Glutamatergic neuron (in vitro differentiated cells): ENCODE data around the gene ZNF358. TPM values are rescaled to one million over a fixed set of nuclear protein-coding genes. Genes with fewer than 3 reads are reported as not detected.

Experiments used
- DNase-seq: peaks from one replicate; pipeline ENCODE4 v3.0.0; 2022
- H3K27ac Mint-ChIP-seq: one replicate; pipeline ENCODE4 v1.8.0; 2020; ENCODE audit warnings: mild to moderate bottlenecking, mixed read lengths, inconsistent platforms; ENCODE audit not compliant: unreplicated experiment
- H3K27me3 Mint-ChIP-seq: one replicate; pipeline ENCODE4 v1.8.0; 2020; ENCODE audit warnings: mild to moderate bottlenecking, moderate library complexity, mixed read lengths, inconsistent platforms; ENCODE audit not compliant: unreplicated experiment
- H3K36me3 Mint-ChIP-seq: one replicate; pipeline ENCODE4 v1.8.0; 2020; ENCODE audit warnings: mild to moderate bottlenecking, mixed read lengths, inconsistent platforms; ENCODE audit not compliant: unreplicated experiment
- H3K4me1 Mint-ChIP-seq: one replicate; pipeline ENCODE4 v1.8.0; 2020; ENCODE audit warnings: mild to moderate bottlenecking, low read depth, mixed read lengths, inconsistent platforms; ENCODE audit not compliant: unreplicated experiment
- H3K4me3 Mint-ChIP-seq: one replicate; pipeline ENCODE4 v1.8.0; 2020; ENCODE audit warnings: mild to moderate bottlenecking, mixed read lengths, inconsistent platforms; ENCODE audit not compliant: unreplicated experiment
- H3K9me3 Mint-ChIP-seq: one replicate; pipeline ENCODE4 v1.8.0; 2020; ENCODE audit warnings: mild to moderate bottlenecking, moderate library complexity, mixed read lengths, inconsistent platforms; ENCODE audit not compliant: unreplicated experiment
- total RNA-seq: library from RNA; stranded (reverse); fragmentation: NEBNext Ultra II Directional; extraction: Animal tissue kit (Norgen Biotek cat#: 25700); gene quantifications from one replicate; pipeline ENCODE4 v1.2.1, GENCODE V29; 2021; ENCODE audit not compliant: unreplicated experiment
- TF ChIP-seq, protein P1 (sequence below): fragments of 200-600 bp; sonication (generic); IDR thresholded peaks from one replicate; pipeline ENCODE4 v1.5.0; 2021; ENCODE audit not compliant: partially characterized antibody, unreplicated experiment

Gene ZNF358
- total RNA-seq, 1 donor from 2014 or later: 148 TPM

DNA sequence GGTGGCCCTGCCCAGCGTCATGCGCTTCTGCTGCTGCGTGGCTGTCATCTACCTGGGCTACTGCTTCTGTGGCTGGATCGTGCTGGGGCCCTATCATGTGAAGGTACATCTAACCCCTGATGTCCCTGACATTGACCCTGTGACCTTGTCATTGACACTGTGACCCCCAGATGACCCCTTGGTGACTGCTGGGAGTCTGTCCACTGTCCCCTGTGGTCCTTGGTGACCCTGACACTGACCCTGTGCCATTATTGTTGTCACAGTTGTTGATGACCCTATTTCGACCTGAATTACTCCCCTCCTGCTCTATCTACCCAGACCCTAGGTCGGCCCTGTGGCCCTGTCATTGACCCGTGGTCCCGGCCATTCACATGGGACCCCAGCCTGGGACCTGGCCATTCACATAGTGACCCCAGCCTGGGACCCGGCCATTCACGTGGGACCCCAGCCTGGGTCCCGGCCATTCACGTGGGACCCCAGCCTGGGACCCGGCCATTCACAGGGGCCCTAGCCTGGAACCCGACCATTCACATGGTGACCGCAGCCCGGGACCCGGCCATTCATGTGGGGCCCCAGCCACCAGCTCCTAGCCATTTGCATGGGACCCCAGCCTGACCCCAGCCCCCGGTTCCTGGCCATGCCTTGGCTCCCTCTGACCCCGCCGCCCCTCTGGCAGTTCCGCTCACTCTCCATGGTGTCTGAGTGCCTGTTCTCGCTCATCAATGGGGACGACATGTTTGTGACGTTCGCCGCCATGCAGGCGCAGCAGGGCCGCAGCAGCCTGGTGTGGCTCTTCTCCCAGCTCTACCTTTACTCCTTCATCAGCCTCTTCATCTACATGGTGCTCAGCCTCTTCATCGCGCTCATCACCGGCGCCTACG, 13.9 kb downstream of the ZNF358 start:
- H3K27ac Mint-ChIP-seq: no peak overlapping the region
- H3K4me1 Mint-ChIP-seq: no peaks in the 10 kb centered on the region
- no peak for DNase-seq
- peaks cover 4% of the 10 kb centered on the region for H3K9me3 Mint-ChIP-seq
- peaks cover 9% of the 10 kb centered on the region for H3K27me3 Mint-ChIP-seq
- TF ChIP-seq, protein P1, sequence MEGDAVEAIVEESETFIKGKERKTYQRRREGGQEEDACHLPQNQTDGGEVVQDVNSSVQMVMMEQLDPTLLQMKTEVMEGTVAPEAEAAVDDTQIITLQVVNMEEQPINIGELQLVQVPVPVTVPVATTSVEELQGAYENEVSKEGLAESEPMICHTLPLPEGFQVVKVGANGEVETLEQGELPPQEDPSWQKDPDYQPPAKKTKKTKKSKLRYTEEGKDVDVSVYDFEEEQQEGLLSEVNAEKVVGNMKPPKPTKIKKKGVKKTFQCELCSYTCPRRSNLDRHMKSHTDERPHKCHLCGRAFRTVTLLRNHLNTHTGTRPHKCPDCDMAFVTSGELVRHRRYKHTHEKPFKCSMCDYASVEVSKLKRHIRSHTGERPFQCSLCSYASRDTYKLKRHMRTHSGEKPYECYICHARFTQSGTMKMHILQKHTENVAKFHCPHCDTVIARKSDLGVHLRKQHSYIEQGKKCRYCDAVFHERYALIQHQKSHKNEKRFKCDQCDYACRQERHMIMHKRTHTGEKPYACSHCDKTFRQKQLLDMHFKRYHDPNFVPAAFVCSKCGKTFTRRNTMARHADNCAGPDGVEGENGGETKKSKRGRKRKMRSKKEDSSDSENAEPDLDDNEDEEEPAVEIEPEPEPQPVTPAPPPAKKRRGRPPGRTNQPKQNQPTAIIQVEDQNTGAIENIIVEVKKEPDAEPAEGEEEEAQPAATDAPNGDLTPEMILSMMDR: no peak
- H3K36me3 Mint-ChIP-seq: no peaks in the 10 kb centered on the region
- no peak overlapping the region for H3K4me3 Mint-ChIP-seq

DNA sequence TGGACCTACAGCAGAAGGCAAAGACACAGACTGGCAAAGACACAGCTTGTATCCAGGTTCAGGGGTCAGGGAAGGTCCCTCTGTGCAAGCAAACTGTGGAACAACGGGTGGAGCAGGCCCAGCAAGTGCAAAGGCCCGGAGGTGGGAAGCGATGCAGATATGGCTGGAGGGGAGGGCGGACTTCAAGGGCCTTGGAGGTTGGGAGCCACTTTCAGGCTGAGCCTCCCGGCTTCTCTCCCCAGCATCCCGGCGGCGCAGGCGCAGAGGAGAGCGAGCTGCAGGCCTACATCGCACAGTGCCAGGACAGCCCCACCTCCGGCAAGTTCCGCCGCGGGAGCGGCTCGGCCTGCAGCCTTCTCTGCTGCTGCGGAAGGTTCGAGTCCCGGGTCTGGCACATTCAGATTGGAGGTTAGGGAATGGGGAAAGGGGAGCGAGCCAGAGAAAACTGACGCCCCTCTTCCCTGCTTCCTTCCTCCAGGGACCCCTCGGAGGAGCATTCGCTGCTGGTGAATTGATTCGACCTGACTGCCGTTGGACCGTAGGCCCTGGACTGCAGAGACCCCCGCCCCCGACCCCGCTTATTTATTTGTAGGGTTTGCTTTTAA, 17.5 kb downstream of the ZNF358 start:
- Mint-ChIP-seq H3K4me1 (no peaks in the 10 kb centered on the region), H3K27ac (peak overlapping the region; percentile 87), H3K36me3 (no peaks in the 10 kb centered on the region), H3K4me3 (peak overlapping the region; percentile 79), H3K27me3 (peaks cover 11% of the 10 kb centered on the region), H3K9me3 (peaks cover 8% of the 10 kb centered on the region)
- TF ChIP-seq, protein P1: no peak
- DNase-seq: peak; percentile 52

DNA sequence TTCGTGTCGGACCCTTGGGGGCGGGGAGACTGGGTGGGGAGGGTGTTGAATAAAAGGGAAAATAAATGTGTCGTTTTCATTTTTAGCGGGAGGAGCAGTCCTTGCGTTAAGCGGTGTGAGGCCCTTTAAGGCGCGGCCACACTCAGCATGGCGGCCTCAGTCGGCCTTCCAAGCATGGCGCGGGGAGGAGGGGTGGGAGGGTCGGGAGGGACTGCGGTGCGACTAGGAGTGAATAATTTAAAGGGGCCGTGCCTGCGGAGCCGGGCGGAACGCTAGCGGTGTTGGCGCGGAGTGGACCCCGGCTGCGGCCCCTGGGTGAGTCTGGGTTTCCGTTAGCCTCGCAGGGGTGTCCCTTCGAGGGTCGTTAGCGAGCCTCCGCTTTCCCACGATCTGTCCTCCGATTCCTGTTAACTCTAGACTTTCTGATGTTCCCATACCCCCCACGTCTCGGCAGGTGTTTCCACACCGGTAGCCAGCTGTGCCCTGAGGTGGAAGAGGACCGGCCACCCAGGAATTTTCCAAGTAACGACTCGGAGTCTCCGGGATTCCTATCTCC, 18.1 kb downstream of the ZNF358 start:
- Mint-ChIP-seq H3K36me3 (no peaks in the 10 kb centered on the region), H3K9me3 (peaks cover 8% of the 10 kb centered on the region), H3K4me3 (peak overlapping the region; percentile 98), H3K27me3 (peaks cover 8% of the 10 kb centered on the region), H3K4me1 (no peaks in the 10 kb centered on the region), H3K27ac (peak overlapping the region; percentile 91)
- TF ChIP-seq, protein P1: no peak
- peak; percentile 85 for DNase-seq

DNA sequence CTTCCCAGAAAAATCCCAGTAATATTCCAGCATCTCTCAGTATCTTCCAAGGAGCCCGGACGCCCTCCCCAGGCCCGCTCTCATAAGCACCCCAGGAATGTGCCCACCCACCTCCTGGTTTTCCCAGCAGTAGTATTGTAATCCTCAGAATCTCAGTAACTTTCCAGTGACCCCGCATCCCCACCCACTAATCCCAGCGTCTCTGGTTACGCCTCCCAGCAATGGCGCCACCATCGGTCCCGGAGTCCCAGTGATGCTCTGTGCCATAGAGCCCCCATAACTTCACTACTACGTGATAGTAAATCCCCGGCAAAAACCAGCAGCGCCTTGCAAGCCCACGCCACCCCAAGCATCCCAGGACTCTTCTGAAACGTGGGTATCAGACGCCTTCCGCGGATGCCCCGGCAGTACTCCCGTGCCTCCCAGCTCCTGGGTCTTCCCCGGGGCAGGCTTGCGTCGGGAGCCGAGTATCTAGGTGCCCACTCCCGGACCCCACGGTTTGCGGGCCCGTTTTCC, 18.7 kb downstream of the ZNF358 start:
- Mint-ChIP-seq H3K9me3 (peaks cover 8% of the 10 kb centered on the region), H3K27ac (peak overlapping the region; percentile 91), H3K36me3 (no peaks in the 10 kb centered on the region), H3K4me1 (no peaks in the 10 kb centered on the region), H3K27me3 (peaks cover 7% of the 10 kb centered on the region), H3K4me3 (peak overlapping the region; percentile 98)
- TF ChIP-seq, protein P1: no peak
- peak; percentile 65 for DNase-seq
